NB4 (cell line): Measurements from ENCODE around the gene AKR1E2.

Source experiments
- DNase-seq: peaks from one replicate; pipeline ENCODE4 v3.0.0; 2010; ENCODE audit warnings: low read depth
- H3K4me3 ChIP-seq: one replicate; pipeline ENCODE4 v1.5.1; 2011; ENCODE audit warnings: mild to moderate bottlenecking, low read depth, low read length, moderate library complexity
- MYC ChIP-seq: IDR thresholded peaks from 2 replicates; pipeline ENCODE4 v1.6.1; 2011; ENCODE audit warnings: low read depth, low read length
- POLR2A ChIP-seq: IDR thresholded peaks from 2 replicates; pipeline ENCODE4 v1.6.1; 2011; ENCODE audit warnings: mild to moderate bottlenecking; ENCODE audit not compliant: insufficient read length; ENCODE audit errors: extremely low read depth
- TF ChIP-seq, protein P1 (sequence below): IDR thresholded peaks from 2 replicates; pipeline ENCODE4 v1.6.1; 2011; ENCODE audit warnings: low read depth, low read length
- TF ChIP-seq, protein P2 (sequence below): IDR thresholded peaks from one replicate; pipeline ENCODE4 v1.5.1; 2012; ENCODE audit warnings: low read depth, low read length

The AKR1E2 gene

GRCh38 chr10:4851176-4851575, 25.2 kb downstream of the AKR1E2 start:
- H3K4me3 ChIP-seq, result no peak overlapping the region
- DNase-seq, result no peak
- TF ChIP-seq, protein P1, sequence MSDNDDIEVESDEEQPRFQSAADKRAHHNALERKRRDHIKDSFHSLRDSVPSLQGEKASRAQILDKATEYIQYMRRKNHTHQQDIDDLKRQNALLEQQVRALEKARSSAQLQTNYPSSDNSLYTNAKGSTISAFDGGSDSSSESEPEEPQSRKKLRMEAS, result no peak
- TF ChIP-seq, protein P2, sequence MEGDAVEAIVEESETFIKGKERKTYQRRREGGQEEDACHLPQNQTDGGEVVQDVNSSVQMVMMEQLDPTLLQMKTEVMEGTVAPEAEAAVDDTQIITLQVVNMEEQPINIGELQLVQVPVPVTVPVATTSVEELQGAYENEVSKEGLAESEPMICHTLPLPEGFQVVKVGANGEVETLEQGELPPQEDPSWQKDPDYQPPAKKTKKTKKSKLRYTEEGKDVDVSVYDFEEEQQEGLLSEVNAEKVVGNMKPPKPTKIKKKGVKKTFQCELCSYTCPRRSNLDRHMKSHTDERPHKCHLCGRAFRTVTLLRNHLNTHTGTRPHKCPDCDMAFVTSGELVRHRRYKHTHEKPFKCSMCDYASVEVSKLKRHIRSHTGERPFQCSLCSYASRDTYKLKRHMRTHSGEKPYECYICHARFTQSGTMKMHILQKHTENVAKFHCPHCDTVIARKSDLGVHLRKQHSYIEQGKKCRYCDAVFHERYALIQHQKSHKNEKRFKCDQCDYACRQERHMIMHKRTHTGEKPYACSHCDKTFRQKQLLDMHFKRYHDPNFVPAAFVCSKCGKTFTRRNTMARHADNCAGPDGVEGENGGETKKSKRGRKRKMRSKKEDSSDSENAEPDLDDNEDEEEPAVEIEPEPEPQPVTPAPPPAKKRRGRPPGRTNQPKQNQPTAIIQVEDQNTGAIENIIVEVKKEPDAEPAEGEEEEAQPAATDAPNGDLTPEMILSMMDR, result no peak
- no peak for TF ChIP-seq MYC
- TF ChIP-seq POLR2A, result no peak

DNA sequence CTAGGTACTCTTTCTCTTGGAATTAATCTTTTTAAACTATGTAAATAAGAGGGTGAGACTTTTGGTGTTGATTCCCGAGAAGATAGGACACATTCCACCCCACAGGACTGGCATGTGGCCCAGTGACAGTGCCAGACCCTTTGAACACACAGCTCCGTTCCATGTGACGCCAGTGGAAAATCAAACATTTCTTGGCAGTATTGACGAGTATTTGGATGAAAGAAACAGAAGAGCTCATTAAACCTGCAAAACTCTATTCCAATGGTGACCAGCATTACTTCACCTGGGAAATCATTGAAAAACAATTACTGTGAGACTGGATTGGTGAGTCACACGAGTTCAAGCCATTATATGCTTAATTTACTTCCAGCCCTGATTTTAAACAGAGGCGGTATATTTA, 25.8 kb downstream of the AKR1E2 start:
- DNase-seq, result no peak
- no peak overlapping the region for H3K4me3 ChIP-seq
- no peak for TF ChIP-seq MYC
- no peak for TF ChIP-seq POLR2A
- TF ChIP-seq, protein P1, result no peak
- TF ChIP-seq, protein P2, result no peak

DNA sequence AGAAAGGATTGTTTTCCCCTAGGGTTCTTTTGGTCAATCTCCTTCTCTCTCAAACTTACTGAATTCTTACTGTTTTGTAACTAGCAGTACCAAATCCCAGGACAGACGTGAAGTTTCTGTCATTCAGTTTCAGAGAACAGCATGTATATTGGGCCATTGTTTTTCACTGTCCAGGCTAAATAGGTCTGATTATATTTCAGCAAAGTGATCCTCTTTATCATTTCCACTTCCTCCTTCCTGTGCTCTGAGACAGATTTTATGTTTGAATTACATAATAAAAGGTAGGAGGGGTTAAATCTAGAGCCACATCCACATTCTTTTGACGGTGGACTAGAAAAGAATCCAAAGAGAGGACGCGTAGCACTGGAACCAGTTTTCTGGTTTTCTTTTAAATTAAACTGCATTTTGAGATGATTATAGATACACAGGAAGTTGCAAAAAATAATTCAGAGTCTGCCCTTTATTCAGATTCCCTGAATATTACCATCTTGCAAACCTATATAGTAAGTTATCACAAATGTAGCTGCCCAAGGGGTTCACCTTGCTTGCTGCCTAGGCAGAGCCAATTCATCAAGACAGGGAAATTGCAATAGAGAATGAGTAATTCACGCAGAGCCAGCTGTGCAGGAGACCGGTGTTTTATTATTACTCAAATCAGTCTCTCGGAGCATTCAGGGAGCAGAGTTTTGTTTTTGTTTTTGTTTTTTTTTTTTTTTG, 40.1 kb downstream of the AKR1E2 start:
- no peak for DNase-seq
- H3K4me3 ChIP-seq, result no peak overlapping the region
- TF ChIP-seq, protein P1, result no peak
- TF ChIP-seq POLR2A, result no peak
- TF ChIP-seq, protein P2, result no peak
- TF ChIP-seq MYC, result no peak

DNA sequence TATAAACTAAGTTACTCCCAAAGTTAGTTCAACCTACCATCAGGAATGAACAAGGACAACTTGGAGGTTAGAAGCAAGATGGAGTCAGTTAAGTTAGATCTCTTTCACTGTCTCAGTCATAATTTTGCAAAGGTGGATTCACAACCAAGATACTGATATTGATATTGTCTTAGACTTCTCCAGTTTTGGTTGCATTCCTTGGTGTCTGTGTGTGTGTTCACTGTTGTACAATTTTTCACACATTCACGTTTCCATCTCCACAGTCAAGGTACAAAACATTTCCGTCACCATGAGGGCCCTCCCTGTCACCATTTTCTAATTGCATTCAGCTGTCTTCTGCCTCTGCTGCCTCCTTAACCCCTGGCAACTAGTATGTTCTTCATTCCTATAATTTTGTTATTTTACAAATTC, 41.1 kb downstream of the AKR1E2 start:
- no peak for DNase-seq
- no peak overlapping the region for H3K4me3 ChIP-seq
- TF ChIP-seq MYC (no peak), POLR2A (no peak)
- TF ChIP-seq, protein P2, result no peak
- TF ChIP-seq, protein P1, result no peak

GRCh38 chr10:4867520-4868356, 41.7 kb downstream of the AKR1E2 start:
- no peak overlapping the region for H3K4me3 ChIP-seq
- no peak for TF ChIP-seq MYC
- TF ChIP-seq POLR2A, result no peak
- TF ChIP-seq, protein P2, result no peak
- TF ChIP-seq, protein P1, result no peak
- no peak for DNase-seq
